GM23338 (cell line): Measurements from ENCODE around the gene GLRA2. TPM values are rescaled to one million over a fixed set of nuclear protein-coding genes. Genes with fewer than 3 reads are reported as not detected.

Source experiments
- ATAC-seq: fragments of 200-7000 bp; cut with Tn5 transposase; 3 replicates; pipeline ENCODE4 v1.9.1; 2020
- DNase-seq: peaks from one replicate; pipeline ENCODE4 v3.0.0-alpha.2; 2015; ENCODE audit warnings: low spot score
- H2AFZ ChIP-seq: fragments of 200-600 bp; sonication (generic); 2 replicates; pipeline ENCODE4 v1.8.0; 2016; ENCODE audit warnings: antibody characterized with exemption, mild to moderate bottlenecking, moderate library complexity
- H3F3A ChIP-seq: fragments of 200-600 bp; sonication (generic); replicated peaks from 2 replicates; pipeline ENCODE4 v1.8.0; 2017; ENCODE audit warnings: antibody characterized with exemption, mixed run types, low read depth
- H3K27ac ChIP-seq: fragments of 200-600 bp; sonication (generic); 2 replicates; pipeline ENCODE4 v1.6.1; 2016; ENCODE audit warnings: low read depth
- H3K27me3 ChIP-seq: fragments of 200-600 bp; sonication (generic); 2 replicates; pipeline ENCODE4 v1.8.0; 2016; ENCODE audit warnings: mild to moderate bottlenecking, mixed run types, moderate library complexity; ENCODE audit not compliant: insufficient read depth
- H3K36me3 ChIP-seq: fragments of 200-600 bp; sonication (generic); 2 replicates; pipeline ENCODE4 v1.8.0; 2016; ENCODE audit warnings: mild to moderate bottlenecking; ENCODE audit not compliant: insufficient read depth
- H3K4me1 ChIP-seq: fragments of 200-600 bp; sonication (generic); 2 replicates; pipeline ENCODE4 v1.8.0; 2016; ENCODE audit warnings: mild to moderate bottlenecking, moderate library complexity; ENCODE audit not compliant: insufficient read depth
- H3K4me2 ChIP-seq: fragments of 200-600 bp; sonication (generic); 2 replicates; pipeline ENCODE4 v1.7.1; 2017; ENCODE audit warnings: mixed run types
- H3K4me3 ChIP-seq: fragments of 200-600 bp; sonication (generic); 2 replicates; pipeline ENCODE4 v1.6.1; 2016; ENCODE audit warnings: mixed run types
- H3K79me2 ChIP-seq: fragments of 200-600 bp; sonication (generic); replicated peaks from 2 replicates; pipeline ENCODE4 v1.8.0; 2017; ENCODE audit warnings: mild to moderate bottlenecking; ENCODE audit not compliant: insufficient read depth
- H3K9me2 ChIP-seq: fragments of 200-600 bp; sonication (generic); 2 replicates; pipeline ENCODE4 v1.8.0; 2017; ENCODE audit not compliant: insufficient read depth
- H4K20me1 ChIP-seq: fragments of 200-600 bp; sonication (generic); replicated peaks from 2 replicates; pipeline ENCODE4 v1.8.0; 2017; ENCODE audit warnings: mild to moderate bottlenecking; ENCODE audit not compliant: insufficient read depth
- H3K27ac Mint-ChIP-seq: 2 replicates; pipeline ENCODE4 v1.8.0; 2020; ENCODE audit warnings: inconsistent platforms, mild to moderate bottlenecking, moderate library complexity, mixed read lengths
- H3K27me3 Mint-ChIP-seq: 3 replicates; pipeline ENCODE4 v1.8.0; 2022; ENCODE audit warnings: low read depth, mild to moderate bottlenecking, moderate library complexity, mixed read lengths, inconsistent platforms; ENCODE audit not compliant: insufficient read depth, poor library complexity
- H3K36me3 Mint-ChIP-seq: 3 replicates; pipeline ENCODE4 v1.8.0; 2021; ENCODE audit warnings: low read depth, mild to moderate bottlenecking, inconsistent platforms, moderate library complexity, mixed read lengths
- H3K4me1 Mint-ChIP-seq: 3 replicates; pipeline ENCODE4 v1.8.0; 2020; ENCODE audit warnings: mild to moderate bottlenecking, inconsistent platforms, mixed read lengths
- H3K4me3 Mint-ChIP-seq: 3 replicates; pipeline ENCODE4 v1.8.0; 2021; ENCODE audit warnings: moderate library complexity, mild to moderate bottlenecking, inconsistent platforms, mixed read lengths
- H3K9me3 Mint-ChIP-seq: 3 replicates; pipeline ENCODE4 v1.8.0; 2020; ENCODE audit warnings: moderate library complexity, mild to moderate bottlenecking, inconsistent platforms, mixed read lengths
- JUNB ChIP-seq: IDR thresholded peaks from one replicate; pipeline ENCODE4 v1.6.1; 2016; ENCODE audit warnings: antibody characterized with exemption; ENCODE audit not compliant: unreplicated experiment
- NANOG ChIP-seq: IDR thresholded peaks from 2 replicates; pipeline ENCODE4 v1.6.1; 2016; ENCODE audit warnings: antibody characterized with exemption, borderline replicate concordance
- STAT1 ChIP-seq: IDR thresholded peaks from one replicate; pipeline ENCODE4 v1.6.1; 2016; ENCODE audit warnings: antibody characterized with exemption; ENCODE audit not compliant: unreplicated experiment
- ZNF114 ChIP-seq: fragments of 250-450 bp; sonication (Bioruptor Pico); IDR thresholded peaks from 2 replicates; pipeline ENCODE4 v1.5.0; 2020; ENCODE audit warnings: mild to moderate bottlenecking, moderate library complexity
- ZNF331 ChIP-seq: fragments of 250-450 bp; sonication (Bioruptor Pico); IDR thresholded peaks from 2 replicates; pipeline ENCODE4 v1.5.0; 2020; ENCODE audit warnings: low read depth, mild to moderate bottlenecking, moderate library complexity
- polyA plus RNA-seq: library from polyadenylated mRNA; unstranded; fragments of >200 nt; fragmentation: Nextera tagmentation; extraction: Ambion mirVana; gene quantifications from 2 replicates; pipeline ENCODE4 v1.2.1, GENCODE V29; 2016
- total RNA-seq: library from RNA; depleted of rRNA; stranded (reverse); fragments of >200 nt; shearing (Covaris generic); gene quantifications from 2 replicates; pipeline ENCODE4 v1.2.3, GENCODE V29; 2014
- TF ChIP-seq, protein P1 (sequence below): fragments of 250-450 bp; sonication (Bioruptor Pico); IDR thresholded peaks from 2 replicates; pipeline ENCODE4 v1.5.0; 2020; ENCODE audit warnings: mild to moderate bottlenecking, moderate library complexity
- TF ChIP-seq, protein P2 (sequence below): IDR thresholded peaks from 2 replicates; pipeline ENCODE4 v1.6.1; 2016; ENCODE audit warnings: antibody characterized with exemption

GLRA2 gene
- total and polyA plus RNA-seq, 2 experiments from 2014 or later: not detected

DNA sequence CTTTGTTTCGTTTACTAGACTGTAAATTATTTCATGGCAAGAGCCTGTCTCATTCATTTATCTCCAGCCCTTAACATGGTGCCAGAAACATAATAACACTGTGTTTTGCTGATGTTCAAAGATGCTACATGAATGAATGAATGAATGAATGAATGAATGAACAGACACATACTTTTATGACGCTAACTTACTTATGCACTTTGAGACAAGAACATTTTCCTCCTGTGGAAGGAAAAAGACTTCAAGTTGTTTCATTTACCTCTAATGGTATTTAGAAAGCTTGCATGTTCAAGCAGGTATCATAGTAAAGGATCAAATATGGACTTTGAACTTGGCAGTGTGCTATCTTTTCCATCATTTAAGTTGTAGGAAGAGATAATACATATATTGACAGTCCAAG is 131.6 kb downstream of the GLRA2 start (continued):
- TF ChIP-seq, protein P1, sequence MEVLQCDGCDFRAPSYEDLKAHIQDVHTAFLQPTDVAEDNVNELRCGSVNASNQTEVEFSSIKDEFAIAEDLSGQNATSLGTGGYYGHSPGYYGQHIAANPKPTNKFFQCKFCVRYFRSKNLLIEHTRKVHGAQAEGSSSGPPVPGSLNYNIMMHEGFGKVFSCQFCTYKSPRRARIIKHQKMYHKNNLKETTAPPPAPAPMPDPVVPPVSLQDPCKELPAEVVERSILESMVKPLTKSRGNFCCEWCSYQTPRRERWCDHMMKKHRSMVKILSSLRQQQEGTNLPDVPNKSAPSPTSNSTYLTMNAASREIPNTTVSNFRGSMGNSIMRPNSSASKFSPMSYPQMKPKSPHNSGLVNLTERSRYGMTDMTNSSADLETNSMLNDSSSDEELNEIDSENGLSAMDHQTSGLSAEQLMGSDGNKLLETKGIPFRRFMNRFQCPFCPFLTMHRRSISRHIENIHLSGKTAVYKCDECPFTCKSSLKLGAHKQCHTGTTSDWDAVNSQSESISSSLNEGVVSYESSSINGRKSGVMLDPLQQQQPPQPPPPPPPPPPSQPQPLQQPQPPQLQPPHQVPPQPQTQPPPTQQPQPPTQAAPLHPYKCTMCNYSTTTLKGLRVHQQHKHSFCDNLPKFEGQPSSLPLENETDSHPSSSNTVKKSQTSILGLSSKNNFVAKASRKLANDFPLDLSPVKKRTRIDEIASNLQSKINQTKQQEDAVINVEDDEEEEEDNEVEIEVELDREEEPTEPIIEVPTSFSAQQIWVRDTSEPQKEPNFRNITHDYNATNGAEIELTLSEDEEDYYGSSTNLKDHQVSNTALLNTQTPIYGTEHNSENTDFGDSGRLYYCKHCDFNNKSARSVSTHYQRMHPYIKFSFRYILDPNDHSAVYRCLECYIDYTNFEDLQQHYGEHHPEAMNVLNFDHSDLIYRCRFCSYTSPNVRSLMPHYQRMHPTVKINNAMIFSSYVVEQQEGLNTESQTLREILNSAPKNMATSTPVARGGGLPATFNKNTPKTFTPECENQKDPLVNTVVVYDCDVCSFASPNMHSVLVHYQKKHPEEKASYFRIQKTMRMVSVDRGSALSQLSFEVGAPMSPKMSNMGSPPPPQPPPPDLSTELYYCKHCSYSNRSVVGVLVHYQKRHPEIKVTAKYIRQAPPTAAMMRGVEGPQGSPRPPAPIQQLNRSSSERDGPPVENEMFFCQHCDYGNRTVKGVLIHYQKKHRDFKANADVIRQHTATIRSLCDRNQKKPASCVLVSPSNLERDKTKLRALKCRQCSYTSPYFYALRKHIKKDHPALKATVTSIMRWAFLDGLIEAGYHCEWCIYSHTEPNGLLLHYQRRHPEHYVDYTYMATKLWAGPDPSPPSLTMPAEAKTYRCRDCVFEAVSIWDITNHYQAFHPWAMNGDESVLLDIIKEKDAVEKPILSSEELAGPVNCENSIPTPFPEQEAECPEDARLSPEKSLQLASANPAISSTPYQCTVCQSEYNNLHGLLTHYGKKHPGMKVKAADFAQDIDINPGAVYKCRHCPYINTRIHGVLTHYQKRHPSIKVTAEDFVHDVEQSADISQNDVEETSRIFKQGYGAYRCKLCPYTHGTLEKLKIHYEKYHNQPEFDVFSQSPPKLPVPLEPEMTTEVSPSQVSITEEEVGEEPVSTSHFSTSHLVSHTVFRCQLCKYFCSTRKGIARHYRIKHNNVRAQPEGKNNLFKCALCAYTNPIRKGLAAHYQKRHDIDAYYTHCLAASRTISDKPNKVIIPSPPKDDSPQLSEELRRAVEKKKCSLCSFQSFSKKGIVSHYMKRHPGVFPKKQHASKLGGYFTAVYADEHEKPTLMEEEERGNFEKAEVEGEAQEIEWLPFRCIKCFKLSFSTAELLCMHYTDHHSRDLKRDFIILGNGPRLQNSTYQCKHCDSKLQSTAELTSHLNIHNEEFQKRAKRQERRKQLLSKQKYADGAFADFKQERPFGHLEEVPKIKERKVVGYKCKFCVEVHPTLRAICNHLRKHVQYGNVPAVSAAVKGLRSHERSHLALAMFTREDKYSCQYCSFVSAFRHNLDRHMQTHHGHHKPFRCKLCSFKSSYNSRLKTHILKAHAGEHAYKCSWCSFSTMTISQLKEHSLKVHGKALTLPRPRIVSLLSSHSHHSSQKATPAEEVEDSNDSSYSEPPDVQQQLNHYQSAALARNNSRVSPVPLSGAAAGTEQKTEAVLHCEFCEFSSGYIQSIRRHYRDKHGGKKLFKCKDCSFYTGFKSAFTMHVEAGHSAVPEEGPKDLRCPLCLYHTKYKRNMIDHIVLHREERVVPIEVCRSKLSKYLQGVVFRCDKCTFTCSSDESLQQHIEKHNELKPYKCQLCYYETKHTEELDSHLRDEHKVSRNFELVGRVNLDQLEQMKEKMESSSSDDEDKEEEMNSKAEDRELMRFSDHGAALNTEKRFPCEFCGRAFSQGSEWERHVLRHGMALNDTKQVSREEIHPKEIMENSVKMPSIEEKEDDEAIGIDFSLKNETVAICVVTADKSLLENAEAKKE (CRISPR knock-in tag): no peak
- TF ChIP-seq STAT1: no peak
- TF ChIP-seq NANOG: no peak

DNA sequence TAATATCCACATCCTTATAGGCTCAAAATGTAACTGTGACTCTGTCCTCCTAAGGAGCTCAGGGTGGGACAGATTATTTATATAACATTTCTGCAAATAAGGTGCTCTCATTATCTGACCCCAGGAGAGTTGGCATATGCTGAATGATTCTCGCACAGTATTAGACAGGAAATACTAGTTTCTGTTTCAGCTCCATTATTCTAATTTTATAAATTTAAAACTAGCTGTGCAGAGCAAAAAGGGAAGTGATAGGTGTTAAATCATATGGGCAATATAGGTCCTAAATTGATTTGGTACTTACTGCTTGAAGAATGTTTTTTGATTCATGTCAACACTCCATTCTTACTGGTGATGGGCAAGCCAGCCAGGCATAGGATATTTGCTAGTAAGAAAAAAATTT is 141.5 kb downstream of the GLRA2 start:
- H3K9me3 Mint-ChIP-seq: no peaks in the 10 kb centered on the region
- Histone ChIP-seq H3K4me3 (no peak overlapping the region), H3K79me2 (no peaks in the 10 kb centered on the region), H2AFZ (no peak overlapping the region), H4K20me1 (no peaks in the 10 kb centered on the region), H3K27ac (no peak overlapping the region), H3K36me3 (no peaks in the 10 kb centered on the region), H3F3A (no peaks in the 10 kb centered on the region), H3K4me1 (no peaks in the 10 kb centered on the region), H3K27me3 (no peaks in the 10 kb centered on the region), H3K4me2 (no peak overlapping the region), H3K9me2 (no peaks in the 10 kb centered on the region)
- ATAC-seq (no peak), DNase-seq (no peak)
- no peak overlapping the region for H3K4me3 Mint-ChIP-seq
- H3K4me1 Mint-ChIP-seq: no peaks in the 10 kb centered on the region
- H3K36me3 Mint-ChIP-seq: no peaks in the 10 kb centered on the region; the same call in 2 of the 3 replicates
- no peak overlapping the region for H3K27ac Mint-ChIP-seq
- H3K27me3 Mint-ChIP-seq: no peaks in the 10 kb centered on the region
- TF ChIP-seq ZNF114 (CRISPR knock-in tag): no peak
- TF ChIP-seq JUNB: no peak
- no peak for TF ChIP-seq ZNF331 (CRISPR knock-in tag)
- TF ChIP-seq, protein P1 (CRISPR knock-in tag): no peak
- TF ChIP-seq, protein P2, sequence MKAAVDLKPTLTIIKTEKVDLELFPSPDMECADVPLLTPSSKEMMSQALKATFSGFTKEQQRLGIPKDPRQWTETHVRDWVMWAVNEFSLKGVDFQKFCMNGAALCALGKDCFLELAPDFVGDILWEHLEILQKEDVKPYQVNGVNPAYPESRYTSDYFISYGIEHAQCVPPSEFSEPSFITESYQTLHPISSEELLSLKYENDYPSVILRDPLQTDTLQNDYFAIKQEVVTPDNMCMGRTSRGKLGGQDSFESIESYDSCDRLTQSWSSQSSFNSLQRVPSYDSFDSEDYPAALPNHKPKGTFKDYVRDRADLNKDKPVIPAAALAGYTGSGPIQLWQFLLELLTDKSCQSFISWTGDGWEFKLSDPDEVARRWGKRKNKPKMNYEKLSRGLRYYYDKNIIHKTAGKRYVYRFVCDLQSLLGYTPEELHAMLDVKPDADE: no peak
